Measurements from ENCODE around the gene ZNF407.

DNA sequence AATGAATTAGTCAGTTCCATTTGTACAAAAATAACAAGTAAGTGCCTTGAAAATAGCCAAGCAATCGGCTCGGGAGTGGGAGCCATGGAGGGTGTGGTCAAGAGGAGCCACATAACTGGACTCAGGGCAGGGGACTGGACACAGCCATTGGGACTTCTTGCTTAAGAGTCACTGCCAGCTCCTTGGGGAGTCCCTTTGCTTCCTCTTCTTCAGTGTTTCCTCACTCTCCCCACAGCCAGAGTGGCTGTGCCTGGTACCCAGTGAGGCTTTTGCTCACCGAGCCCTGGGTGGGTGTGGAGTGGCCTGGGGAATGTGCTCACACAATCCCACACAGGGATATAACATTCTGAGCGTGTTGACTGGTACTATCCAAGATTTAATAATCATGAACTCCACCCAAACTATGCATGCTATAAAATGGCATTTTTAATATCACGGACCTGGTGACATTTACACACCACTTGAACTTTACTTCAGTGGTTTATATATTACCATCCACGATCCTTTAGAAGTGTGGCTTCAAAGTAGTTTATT, 516.6 kb downstream of the ZNF407 start:
- TF ChIP-seq YY1 (IDR thresholded peaks at IDR 0.05; ENCODE audit: insufficient read depth, insufficient read length) (no peak), SUZ12 (IDR thresholded peaks at IDR 0.05; ENCODE audit: extremely low read depth, insufficient read depth, insufficient read length) (no peak)

All from NT2/D1 (cell line).